SK-N-SH treated with all-trans-retinoic acid at 6 μM for 48 hours (cell line): ENCODE data around the gene MXD1.

ENCODE experiments used
- ATAC-seq: fragments of 200-7000 bp; cut with Tn5 transposase; 3 replicates; pipeline ENCODE4 v1.9.1; 2020; ENCODE audit warnings: mild to moderate bottlenecking, moderate library complexity
- ARNTL ChIP-seq: fragments of 450-650 bp; formaldehyde crosslinking; IDR thresholded peaks from 2 replicates; pipeline ENCODE4 v1.5.0; 2020; ENCODE audit warnings: low read depth, mild to moderate bottlenecking, moderate library complexity, borderline replicate concordance
- CSDC2 ChIP-seq: fragments of 250-450 bp; sonication (Bioruptor Pico); IDR thresholded peaks from 2 replicates; pipeline ENCODE4 v1.5.0; 2020; ENCODE audit warnings: mild to moderate bottlenecking, moderate library complexity
- ESRRG ChIP-seq: fragments of 250-450 bp; sonication (Bioruptor Pico); IDR thresholded peaks from 2 replicates; pipeline ENCODE4 v1.6.1; 2021; ENCODE audit warnings: mild to moderate bottlenecking
- GLIS3 ChIP-seq: fragments of 250-450 bp; sonication (Bioruptor Pico); IDR thresholded peaks from 2 replicates; pipeline ENCODE4 v1.5.0; 2020; ENCODE audit warnings: mild to moderate bottlenecking, moderate library complexity
- ISL1 ChIP-seq: fragments of 250-450 bp; sonication (Bioruptor Pico); IDR thresholded peaks from 2 replicates; pipeline ENCODE4 v2.1.2; 2022; ENCODE audit warnings: mild to moderate bottlenecking, moderate library complexity
- OSR1 ChIP-seq: fragments of 250-450 bp; sonication (Bioruptor Pico); IDR thresholded peaks from 2 replicates; pipeline ENCODE4 v1.8.0; 2022; ENCODE audit warnings: moderate library complexity, mild to moderate bottlenecking, inconsistent platforms
- PPARA ChIP-seq: fragments of 250-450 bp; sonication (Bioruptor Pico); IDR thresholded peaks from 2 replicates; pipeline ENCODE4 v1.5.0; 2020; ENCODE audit warnings: mild to moderate bottlenecking, borderline replicate concordance
- RARB ChIP-seq: fragments of 250-450 bp; sonication (Bioruptor Pico); IDR thresholded peaks from 2 replicates; pipeline ENCODE4 v1.8.0; 2021; ENCODE audit warnings: mild to moderate bottlenecking, moderate library complexity
- SNAI2 ChIP-seq: fragments of 250-450 bp; sonication (Bioruptor Pico); IDR thresholded peaks from 2 replicates; pipeline ENCODE4 v1.5.0; 2020; ENCODE audit warnings: mild to moderate bottlenecking, moderate library complexity
- TCF4 ChIP-seq: fragments of 250-450 bp; sonication (Bioruptor Pico); IDR thresholded peaks from 2 replicates; pipeline ENCODE4 v1.8.0; 2021; ENCODE audit warnings: mild to moderate bottlenecking, moderate library complexity, borderline replicate concordance
- TOX ChIP-seq: fragments of 250-450 bp; sonication (Bioruptor Pico); IDR thresholded peaks from 2 replicates; pipeline ENCODE4 v1.8.0; 2021; ENCODE audit warnings: mild to moderate bottlenecking, moderate library complexity, borderline replicate concordance
- ZC3H10 ChIP-seq: fragments of 250-450 bp; sonication (Bioruptor Pico); IDR thresholded peaks from 2 replicates; pipeline ENCODE4 v1.5.1; 2021; ENCODE audit warnings: mild to moderate bottlenecking, moderate library complexity
- ZFP3 ChIP-seq: fragments of 250-450 bp; sonication (Bioruptor Pico); IDR thresholded peaks from 2 replicates; pipeline ENCODE4 v1.5.0; 2020; ENCODE audit warnings: mild to moderate bottlenecking, moderate library complexity
- ZFP30 ChIP-seq: fragments of 450-650 bp; formaldehyde crosslinking; IDR thresholded peaks from 2 replicates; pipeline ENCODE4 v1.5.0; 2022; ENCODE audit warnings: mild to moderate bottlenecking, moderate library complexity
- ZNF70 ChIP-seq: fragments of 450-650 bp; formaldehyde crosslinking; IDR thresholded peaks from 2 replicates; pipeline ENCODE4 v1.5.0; 2020; ENCODE audit warnings: mild to moderate bottlenecking, moderate library complexity
- ZNF8 ChIP-seq: fragments of 450-650 bp; formaldehyde crosslinking; IDR thresholded peaks from 2 replicates; pipeline ENCODE4 v1.5.0; 2020; ENCODE audit warnings: mild to moderate bottlenecking, moderate library complexity
- TF ChIP-seq, protein P1 (sequence below): fragments of 250-450 bp; sonication (Bioruptor Pico); IDR thresholded peaks from 2 replicates; pipeline ENCODE4 v1.5.1; 2020; ENCODE audit warnings: low read depth, mild to moderate bottlenecking, moderate library complexity
- TF ChIP-seq, protein P2 (sequence below): fragments of 250-450 bp; sonication (Bioruptor Pico); IDR thresholded peaks from 2 replicates; pipeline ENCODE4 v1.5.1; 2021; ENCODE audit warnings: mild to moderate bottlenecking, moderate library complexity
- TF ChIP-seq, protein P3 (sequence below): fragments of 250-450 bp; sonication (Bioruptor Pico); IDR thresholded peaks from 2 replicates; pipeline ENCODE4 v1.8.0; 2020; ENCODE audit warnings: mild to moderate bottlenecking, moderate library complexity, borderline replicate concordance
- TF ChIP-seq, protein P4 (sequence below): fragments of 250-450 bp; sonication (Bioruptor Pico); IDR thresholded peaks from 2 replicates; pipeline ENCODE4 v1.5.0; 2020; ENCODE audit warnings: mild to moderate bottlenecking, moderate library complexity

MXD1 gene

DNA sequence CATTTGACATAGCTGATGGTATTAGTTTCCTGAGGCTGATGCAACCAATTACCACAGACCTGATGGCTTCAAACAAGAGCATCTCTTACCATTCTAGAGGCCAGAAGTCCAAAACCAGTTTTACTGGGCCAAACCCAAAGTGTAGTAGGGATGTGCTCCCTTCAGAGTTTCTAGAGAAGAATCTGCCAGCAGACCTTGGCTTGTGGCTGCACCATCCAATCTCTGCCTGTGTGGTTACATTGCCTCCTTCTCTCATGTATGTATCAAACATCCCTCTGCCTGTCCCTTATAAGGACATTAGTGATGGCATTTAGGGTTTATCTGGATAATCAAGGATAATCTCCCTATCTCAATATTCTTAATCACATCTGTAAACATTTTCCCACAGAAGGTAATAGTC lies 25.6 kb upstream of the MXD1 start:
- TF ChIP-seq CSDC2 (CRISPR knock-in tag) (no peak), PPARA (CRISPR knock-in tag) (no peak), ZC3H10 (CRISPR knock-in tag) (no peak), ARNTL (no peak), ISL1 (CRISPR knock-in tag) (no peak), RARB (CRISPR knock-in tag) (no peak), ZFP30 (CRISPR knock-in tag) (no peak), ZFP3 (no peak), ZNF8 (CRISPR knock-in tag) (no peak), TCF4 (CRISPR knock-in tag) (no peak), GLIS3 (CRISPR knock-in tag) (no peak)
- TF ChIP-seq, protein P1, sequence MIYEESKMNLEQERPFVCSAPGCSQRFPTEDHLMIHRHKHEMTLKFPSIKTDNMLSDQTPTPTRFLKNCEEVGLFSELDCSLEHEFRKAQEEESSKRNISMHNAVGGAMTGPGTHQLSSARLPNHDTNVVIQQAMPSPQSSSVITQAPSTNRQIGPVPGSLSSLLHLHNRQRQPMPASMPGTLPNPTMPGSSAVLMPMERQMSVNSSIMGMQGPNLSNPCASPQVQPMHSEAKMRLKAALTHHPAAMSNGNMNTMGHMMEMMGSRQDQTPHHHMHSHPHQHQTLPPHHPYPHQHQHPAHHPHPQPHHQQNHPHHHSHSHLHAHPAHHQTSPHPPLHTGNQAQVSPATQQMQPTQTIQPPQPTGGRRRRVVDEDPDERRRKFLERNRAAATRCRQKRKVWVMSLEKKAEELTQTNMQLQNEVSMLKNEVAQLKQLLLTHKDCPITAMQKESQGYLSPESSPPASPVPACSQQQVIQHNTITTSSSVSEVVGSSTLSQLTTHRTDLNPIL (CRISPR knock-in tag): no peak
- TF ChIP-seq, protein P2, sequence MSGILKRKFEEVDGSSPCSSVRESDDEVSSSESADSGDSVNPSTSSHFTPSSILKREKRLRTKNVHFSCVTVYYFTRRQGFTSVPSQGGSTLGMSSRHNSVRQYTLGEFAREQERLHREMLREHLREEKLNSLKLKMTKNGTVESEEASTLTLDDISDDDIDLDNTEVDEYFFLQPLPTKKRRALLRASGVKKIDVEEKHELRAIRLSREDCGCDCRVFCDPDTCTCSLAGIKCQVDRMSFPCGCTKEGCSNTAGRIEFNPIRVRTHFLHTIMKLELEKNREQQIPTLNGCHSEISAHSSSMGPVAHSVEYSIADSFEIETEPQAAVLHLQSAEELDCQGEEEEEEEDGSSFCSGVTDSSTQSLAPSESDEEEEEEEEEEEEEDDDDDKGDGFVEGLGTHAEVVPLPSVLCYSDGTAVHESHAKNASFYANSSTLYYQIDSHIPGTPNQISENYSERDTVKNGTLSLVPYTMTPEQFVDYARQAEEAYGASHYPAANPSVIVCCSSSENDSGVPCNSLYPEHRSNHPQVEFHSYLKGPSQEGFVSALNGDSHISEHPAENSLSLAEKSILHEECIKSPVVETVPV (CRISPR knock-in tag): no peak
- TF ChIP-seq, protein P3, sequence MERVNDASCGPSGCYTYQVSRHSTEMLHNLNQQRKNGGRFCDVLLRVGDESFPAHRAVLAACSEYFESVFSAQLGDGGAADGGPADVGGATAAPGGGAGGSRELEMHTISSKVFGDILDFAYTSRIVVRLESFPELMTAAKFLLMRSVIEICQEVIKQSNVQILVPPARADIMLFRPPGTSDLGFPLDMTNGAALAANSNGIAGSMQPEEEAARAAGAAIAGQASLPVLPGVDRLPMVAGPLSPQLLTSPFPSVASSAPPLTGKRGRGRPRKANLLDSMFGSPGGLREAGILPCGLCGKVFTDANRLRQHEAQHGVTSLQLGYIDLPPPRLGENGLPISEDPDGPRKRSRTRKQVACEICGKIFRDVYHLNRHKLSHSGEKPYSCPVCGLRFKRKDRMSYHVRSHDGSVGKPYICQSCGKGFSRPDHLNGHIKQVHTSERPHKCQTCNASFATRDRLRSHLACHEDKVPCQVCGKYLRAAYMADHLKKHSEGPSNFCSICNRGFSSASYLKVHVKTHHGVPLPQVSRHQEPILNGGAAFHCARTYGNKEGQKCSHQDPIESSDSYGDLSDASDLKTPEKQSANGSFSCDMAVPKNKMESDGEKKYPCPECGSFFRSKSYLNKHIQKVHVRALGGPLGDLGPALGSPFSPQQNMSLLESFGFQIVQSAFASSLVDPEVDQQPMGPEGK (CRISPR knock-in tag): no peak
- TF ChIP-seq, protein P4, sequence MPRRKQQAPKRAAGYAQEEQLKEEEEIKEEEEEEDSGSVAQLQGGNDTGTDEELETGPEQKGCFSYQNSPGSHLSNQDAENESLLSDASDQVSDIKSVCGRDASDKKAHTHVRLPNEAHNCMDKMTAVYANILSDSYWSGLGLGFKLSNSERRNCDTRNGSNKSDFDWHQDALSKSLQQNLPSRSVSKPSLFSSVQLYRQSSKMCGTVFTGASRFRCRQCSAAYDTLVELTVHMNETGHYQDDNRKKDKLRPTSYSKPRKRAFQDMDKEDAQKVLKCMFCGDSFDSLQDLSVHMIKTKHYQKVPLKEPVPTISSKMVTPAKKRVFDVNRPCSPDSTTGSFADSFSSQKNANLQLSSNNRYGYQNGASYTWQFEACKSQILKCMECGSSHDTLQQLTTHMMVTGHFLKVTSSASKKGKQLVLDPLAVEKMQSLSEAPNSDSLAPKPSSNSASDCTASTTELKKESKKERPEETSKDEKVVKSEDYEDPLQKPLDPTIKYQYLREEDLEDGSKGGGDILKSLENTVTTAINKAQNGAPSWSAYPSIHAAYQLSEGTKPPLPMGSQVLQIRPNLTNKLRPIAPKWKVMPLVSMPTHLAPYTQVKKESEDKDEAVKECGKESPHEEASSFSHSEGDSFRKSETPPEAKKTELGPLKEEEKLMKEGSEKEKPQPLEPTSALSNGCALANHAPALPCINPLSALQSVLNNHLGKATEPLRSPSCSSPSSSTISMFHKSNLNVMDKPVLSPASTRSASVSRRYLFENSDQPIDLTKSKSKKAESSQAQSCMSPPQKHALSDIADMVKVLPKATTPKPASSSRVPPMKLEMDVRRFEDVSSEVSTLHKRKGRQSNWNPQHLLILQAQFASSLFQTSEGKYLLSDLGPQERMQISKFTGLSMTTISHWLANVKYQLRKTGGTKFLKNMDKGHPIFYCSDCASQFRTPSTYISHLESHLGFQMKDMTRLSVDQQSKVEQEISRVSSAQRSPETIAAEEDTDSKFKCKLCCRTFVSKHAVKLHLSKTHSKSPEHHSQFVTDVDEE (CRISPR knock-in tag): no peak
- no peak for ATAC-seq

DNA sequence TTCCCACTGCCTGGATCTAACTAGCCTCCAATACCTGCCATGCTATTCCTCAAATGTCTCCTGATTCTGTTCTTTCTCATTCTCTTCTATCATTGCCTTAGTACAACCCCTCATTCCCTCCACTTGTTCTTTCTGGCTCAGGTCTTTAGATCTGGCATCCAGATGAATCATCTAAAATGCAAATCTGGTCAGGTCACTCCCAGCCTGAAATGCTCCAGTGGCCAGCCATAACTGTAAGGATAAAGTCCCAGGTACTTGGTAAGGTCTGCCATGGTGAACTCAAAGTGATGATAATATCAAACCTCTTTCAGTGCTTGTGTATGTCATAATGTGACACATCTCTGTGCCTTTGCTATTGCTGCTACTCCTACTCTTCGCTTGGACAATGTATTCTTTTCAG lies 24.0 kb upstream of the MXD1 start:
- no peak for ATAC-seq

More for the DNA sequence above, 24.0 kb upstream of the MXD1 start:
- TF ChIP-seq TOX (CRISPR knock-in tag) (no peak), PPARA (CRISPR knock-in tag) (no peak), OSR1 (CRISPR knock-in tag) (no peak), ESRRG (CRISPR knock-in tag) (no peak), ZNF70 (CRISPR knock-in tag) (no peak), ZNF8 (CRISPR knock-in tag) (no peak), GLIS3 (CRISPR knock-in tag) (no peak), ZFP3 (no peak), ZFP30 (CRISPR knock-in tag) (no peak), ARNTL (no peak), SNAI2 (CRISPR knock-in tag) (no peak)
- TF ChIP-seq, protein P2 (CRISPR knock-in tag): no peak
- TF ChIP-seq, protein P4 (CRISPR knock-in tag): no peak
- TF ChIP-seq, protein P3 (CRISPR knock-in tag): no peak
